GM12874 (cell line): ENCODE data around the gene CENPP.

Experiments
- TF ChIP-seq, protein P1 (sequence below): IDR thresholded peaks from 2 replicates; pipeline ENCODE4 v1.5.1; 2011; ENCODE audit warnings: low read depth, mild to moderate bottlenecking, control low read depth, low read length, moderate library complexity; ENCODE audit not compliant: insufficient read depth

The CENPP gene

DNA sequence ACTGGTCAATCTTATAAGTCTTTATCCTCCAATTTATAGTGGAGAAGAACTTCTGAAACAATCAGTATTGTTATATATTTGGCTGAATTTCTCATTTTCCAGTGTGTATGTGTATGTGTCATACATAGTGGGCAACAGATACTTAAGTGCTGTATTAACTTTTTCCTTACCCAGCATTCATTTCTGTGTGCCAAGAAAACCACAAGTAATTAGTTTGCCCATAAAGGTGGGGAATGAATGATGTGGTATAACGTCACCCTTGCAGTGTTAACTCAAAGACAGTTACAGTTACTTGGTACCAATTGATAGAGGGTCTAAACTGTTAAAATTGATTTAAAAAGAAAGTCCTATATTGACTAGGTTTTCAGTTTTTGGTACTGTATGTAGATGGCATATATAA lies 76.6 kb downstream of the CENPP start:
- TF ChIP-seq, protein P1, sequence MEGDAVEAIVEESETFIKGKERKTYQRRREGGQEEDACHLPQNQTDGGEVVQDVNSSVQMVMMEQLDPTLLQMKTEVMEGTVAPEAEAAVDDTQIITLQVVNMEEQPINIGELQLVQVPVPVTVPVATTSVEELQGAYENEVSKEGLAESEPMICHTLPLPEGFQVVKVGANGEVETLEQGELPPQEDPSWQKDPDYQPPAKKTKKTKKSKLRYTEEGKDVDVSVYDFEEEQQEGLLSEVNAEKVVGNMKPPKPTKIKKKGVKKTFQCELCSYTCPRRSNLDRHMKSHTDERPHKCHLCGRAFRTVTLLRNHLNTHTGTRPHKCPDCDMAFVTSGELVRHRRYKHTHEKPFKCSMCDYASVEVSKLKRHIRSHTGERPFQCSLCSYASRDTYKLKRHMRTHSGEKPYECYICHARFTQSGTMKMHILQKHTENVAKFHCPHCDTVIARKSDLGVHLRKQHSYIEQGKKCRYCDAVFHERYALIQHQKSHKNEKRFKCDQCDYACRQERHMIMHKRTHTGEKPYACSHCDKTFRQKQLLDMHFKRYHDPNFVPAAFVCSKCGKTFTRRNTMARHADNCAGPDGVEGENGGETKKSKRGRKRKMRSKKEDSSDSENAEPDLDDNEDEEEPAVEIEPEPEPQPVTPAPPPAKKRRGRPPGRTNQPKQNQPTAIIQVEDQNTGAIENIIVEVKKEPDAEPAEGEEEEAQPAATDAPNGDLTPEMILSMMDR, result no peak

DNA sequence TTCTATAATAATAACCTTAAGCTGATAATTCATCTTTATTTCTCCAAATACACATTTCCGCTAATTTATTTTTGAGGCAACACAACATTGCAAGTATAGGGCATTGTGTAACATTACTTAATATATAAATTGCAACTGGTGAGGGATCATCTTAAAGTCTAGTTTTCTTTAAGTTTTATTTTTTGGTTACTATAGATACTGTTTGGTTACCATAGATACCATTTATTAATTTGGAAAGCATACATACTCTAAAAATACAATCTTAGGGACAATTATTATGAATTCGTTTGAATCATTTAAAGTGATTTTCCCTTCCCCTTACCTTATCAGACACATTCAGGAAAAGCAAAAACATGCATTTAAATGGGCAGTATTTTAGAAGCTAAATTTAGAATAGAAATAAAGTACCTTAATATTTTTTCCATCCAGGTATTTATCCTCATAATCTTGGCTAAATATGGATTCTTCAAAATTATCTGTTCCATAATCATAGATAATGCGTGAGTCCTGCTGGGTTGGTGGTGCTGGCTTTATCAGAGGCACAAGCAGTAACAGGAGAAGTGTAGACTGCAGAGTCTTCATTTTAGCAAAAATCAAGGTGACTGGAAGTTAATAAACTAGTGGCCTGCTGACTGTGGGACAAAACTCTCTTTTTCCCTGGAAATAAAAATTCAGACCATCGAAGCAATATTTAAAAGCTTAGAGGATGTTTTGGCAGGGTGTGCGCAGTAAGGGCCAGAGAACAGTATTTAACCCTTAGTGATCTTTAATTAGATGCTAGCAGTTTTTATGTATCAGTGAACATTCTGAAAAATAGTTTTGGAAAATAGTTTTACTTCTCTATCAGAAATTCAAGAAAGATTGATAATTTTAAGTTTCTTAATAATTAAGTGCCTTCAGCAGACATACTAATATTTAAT lies 77.3 kb downstream of the CENPP start:
- TF ChIP-seq, protein P1, result no peak

DNA sequence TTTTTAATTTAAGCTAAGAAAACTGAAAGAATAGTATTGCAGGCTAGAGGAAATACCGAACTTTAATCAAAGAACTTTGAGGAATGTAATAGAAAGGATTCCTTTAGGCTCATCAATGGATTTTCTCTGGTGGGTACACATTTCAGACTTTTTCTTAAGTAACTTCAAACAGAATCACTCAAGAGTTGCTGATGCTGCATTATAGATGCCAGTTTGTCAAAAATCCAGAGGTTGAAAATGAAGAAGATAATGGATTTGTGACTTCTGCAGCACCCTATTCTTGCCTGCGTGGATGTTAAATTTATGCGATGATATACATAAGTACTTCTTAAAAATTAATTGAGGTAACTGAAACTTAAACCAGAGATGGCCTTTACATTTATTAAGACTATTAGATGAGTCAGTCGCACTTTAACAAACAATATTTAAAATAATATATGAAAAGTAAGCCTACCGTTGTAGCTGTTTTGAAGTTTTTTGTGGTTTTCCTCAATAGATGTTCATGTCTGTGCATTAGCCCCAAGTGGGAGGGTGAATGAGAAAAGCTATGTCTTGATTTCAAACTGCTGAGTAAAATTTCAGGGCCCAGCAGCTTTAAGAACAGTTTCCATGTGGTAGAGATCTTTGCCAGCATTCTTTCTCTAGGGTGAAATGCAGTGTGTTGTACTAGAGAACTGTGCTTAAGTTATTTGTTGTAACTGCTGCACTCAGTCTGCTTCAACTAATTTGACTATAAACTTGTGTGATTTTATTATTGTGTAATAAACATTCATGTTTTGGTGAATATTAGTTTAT lies 78.5 kb downstream of the CENPP start, which contains the start of gene OGN:
Gene OGN (minus strand): TSS at position 537 of the 795 bp plus-strand sequence. CDS start 1,171 bp downstream, outside the sequence.
- TF ChIP-seq, protein P1, result no peak

DNA sequence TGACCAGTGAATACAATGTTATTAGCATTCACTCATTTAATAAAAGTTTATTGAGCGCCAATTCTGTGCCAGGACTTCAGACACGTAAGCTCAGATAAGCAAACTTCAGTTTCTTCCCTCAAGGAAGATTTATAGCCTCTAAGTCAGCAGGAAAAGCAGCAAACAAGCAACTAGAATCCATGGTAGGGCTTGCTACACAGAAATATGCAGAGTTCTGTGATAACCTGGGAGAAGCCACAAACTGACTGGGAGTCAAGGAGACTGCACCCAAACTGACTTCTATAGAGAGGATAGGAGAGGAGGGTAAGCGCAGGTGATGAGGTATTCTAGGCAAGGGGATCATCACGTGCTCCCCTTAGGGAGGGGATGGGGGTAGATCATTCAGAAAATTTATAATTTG lies 80.1 kb downstream of the CENPP start:
- TF ChIP-seq, protein P1, result no peak

DNA sequence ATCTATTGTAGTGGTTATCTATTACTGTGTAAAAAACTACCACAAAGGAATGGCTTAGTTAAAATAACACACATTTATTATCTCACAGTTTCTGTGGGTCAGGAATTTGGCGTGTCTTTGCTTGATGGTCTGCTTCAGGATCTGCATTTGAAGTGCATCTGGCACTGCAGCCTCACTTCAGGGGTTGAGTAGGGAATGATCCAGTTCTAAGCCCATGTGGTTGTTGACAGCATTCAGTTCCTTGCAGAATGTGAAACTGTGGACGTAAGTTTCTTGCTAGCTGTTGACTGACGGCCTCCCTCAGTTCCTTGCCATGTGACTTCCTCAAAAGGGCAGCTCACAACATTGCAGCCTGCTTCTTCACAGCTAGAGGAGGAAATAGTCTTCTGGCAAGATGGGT lies 80.7 kb downstream of the CENPP start:
- TF ChIP-seq, protein P1, result no peak

DNA sequence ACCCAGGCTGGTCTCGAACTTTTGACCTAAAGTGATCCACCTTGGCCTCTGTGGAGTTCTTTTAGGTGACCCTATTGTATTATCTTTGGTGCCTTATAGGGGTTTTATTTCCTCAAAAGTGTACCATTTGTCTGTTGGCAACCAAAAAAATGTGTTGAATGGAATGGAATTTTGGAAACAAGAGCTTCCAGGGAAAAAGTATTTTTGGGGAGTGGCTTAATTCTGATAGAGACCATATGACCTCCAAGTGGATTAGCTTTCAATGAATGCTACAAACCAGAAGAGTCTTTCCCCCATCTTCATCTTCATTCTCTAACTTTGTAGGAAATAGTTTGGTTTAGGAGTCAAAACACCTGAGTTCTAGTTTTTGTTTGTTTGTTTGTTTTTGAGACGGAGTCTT lies 82.1 kb downstream of the CENPP start:
- TF ChIP-seq, protein P1, result no peak

DNA sequence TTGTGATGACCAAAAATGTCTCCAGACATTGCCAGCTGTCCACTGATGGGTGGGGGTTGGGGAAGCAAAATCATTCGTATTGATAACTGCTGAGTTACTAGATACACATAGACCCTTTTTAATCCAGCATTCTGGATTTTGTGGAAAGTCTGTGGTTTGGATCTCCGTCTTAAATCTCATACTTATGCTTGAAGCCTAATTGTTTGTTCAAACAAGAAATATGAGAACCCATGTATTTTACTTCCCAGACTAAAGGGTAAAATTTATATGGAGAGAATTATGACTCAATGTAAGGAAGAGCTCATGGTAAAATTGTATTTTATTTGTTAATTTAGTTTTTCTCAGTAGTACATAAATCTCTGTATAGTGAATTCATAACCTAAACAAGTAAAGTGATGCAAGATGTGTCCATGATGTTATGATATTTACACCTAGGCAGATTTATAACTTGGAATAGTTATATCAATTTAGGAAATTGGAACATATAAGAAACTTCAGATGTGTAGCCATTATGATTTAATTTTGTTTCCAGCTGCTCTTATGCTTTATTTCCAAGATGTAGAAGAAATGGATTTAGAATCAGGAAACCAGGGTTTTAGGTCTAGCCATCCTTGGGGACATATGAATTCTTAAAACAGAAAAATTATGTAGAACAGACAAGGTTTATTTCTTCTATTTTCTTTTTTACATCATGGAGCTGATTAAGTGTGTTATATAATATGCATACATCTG lies 83.2 kb downstream of the CENPP start:
- TF ChIP-seq, protein P1, result no peak
